DMS114 treated with DMSO at 0.1 percent for 48 hours (cell line): ENCODE data around the gene PTGFRN.
A peak's percentile ranks its signal among the peaks of the same experiment; 100 is the strongest.
"Not testable (repeated sequence)": the region's sequence is repeated elsewhere in the genome, so short reads cannot be mapped to it uniquely, and the experiment has no call there.

ENCODE experiments used
- DNase-seq: peaks from one replicate; lab custom pipeline; 2025; ENCODE audit not compliant: unreplicated experiment; lab: John Stamatoyannopoulos, UW

PTGFRN gene

GRCh38 chr1:116909512-116910378 lies at the start of gene PTGFRN:
TSS of gene PTGFRN (plus strand) at chr1:116909916. CDS start at chr1:116910204, 288 bp downstream.
- DNase-seq, result peak; percentile 45

GRCh38 chr1:116860167-116860566 lies 49.5 kb upstream of the PTGFRN start:
- not testable (repeated sequence) for DNase-seq

- no peak for DNase-seq
Measured at GRCh38 chr1:116861137-116861536, 48.6 kb upstream of the PTGFRN start.

GRCh38 chr1:116863031-116863430 lies 46.7 kb upstream of the PTGFRN start:
- not testable (repeated sequence) for DNase-seq

GRCh38 chr1:116866478-116866877 lies 43.2 kb upstream of the PTGFRN start:
- DNase-seq, result not testable (repeated sequence)

GRCh38 chr1:116868385-116868784 lies 41.3 kb upstream of the PTGFRN start:
- no peak for DNase-seq

- DNase-seq, result no peak
Measured at GRCh38 chr1:116869611-116870010, 40.1 kb upstream of the PTGFRN start.

GRCh38 chr1:116870300-116870699 lies 39.4 kb upstream of the PTGFRN start:
- DNase-seq, result no peak

GRCh38 chr1:116871779-116872146 lies 38.0 kb upstream of the PTGFRN start:
- no peak for DNase-seq

- no peak for DNase-seq
Measured at GRCh38 chr1:116873680-116874271, 35.9 kb upstream of the PTGFRN start.

- DNase-seq, result no peak
Measured at GRCh38 chr1:116874733-116875249, 34.9 kb upstream of the PTGFRN start.

GRCh38 chr1:116875391-116875790 lies 34.3 kb upstream of the PTGFRN start:
- DNase-seq, result no peak

- DNase-seq, result not testable (repeated sequence)
Measured at GRCh38 chr1:116875946-116876345, 33.8 kb upstream of the PTGFRN start.

- DNase-seq, result no peak
Measured at GRCh38 chr1:116877141-116877818, 32.4 kb upstream of the PTGFRN start.

- no peak for DNase-seq
Measured at GRCh38 chr1:116878804-116879477, 30.8 kb upstream of the PTGFRN start.

GRCh38 chr1:116879478-116880133 lies 30.1 kb upstream of the PTGFRN start:
- no peak for DNase-seq

GRCh38 chr1:116880917-116881316 lies 28.8 kb upstream of the PTGFRN start:
- no peak for DNase-seq

- DNase-seq, result no peak
Measured at GRCh38 chr1:116881879-116882520, 27.7 kb upstream of the PTGFRN start.

GRCh38 chr1:116882866-116883265 lies 26.9 kb upstream of the PTGFRN start:
- DNase-seq, result no peak

GRCh38 chr1:116886291-116886878 lies 23.3 kb upstream of the PTGFRN start:
- no peak for DNase-seq
